Lung (tissue), 12 donors: ENCODE measurements around the gene STARD13. TPM values are rescaled to one million over a fixed set of nuclear protein-coding genes. Genes with fewer than 3 reads are reported as not detected.

ENCODE experiments used
- ATAC-seq: fragments of 200-7000 bp; cut with Tn5 transposase; one replicate; pipeline ENCODE4 v1.9.1; 2020; ENCODE audit warnings: moderate number of reproducible peaks; ENCODE audit not compliant: insufficient read depth, low FRiP score
- DNase-seq, 3 donors: peaks; one replicate each; pipeline ENCODE4 v3.0.0-alpha.2; 2013 to 2017
- H3K27ac ChIP-seq, 2 donors: one replicate each; pipeline ENCODE4 v1.5.1; 2013; ENCODE audit warnings: mild to moderate bottlenecking in 2 of 2, moderate library complexity in 2 of 2, control low read depth in 1 of 2, inconsistent platforms in 1 of 2, low read depth in 1 of 2, low read length in 1 of 2
- H3K27me3 ChIP-seq, 3 donors: one replicate each; pipeline ENCODE4 v1.5.1; 2013; ENCODE audit warnings: low read length in 2 of 3; ENCODE audit not compliant: control insufficient read depth in 3 of 3, insufficient read depth in 3 of 3
- H3K36me3 ChIP-seq, 4 donors: one replicate each; pipeline ENCODE4 v1.5.1; 2013; ENCODE audit warnings: low read length in 4 of 4, mild to moderate bottlenecking in 1 of 4, moderate library complexity in 1 of 4; ENCODE audit not compliant: control insufficient read depth in 4 of 4, insufficient read depth in 4 of 4
- H3K4me1 ChIP-seq, 5 donors: one replicate each; pipeline ENCODE4 v1.5.1; 2013; ENCODE audit warnings: low read length in 5 of 5, mild to moderate bottlenecking in 2 of 5, moderate library complexity in 1 of 5; ENCODE audit not compliant: control insufficient read depth in 5 of 5, insufficient read depth in 5 of 5
- H3K4me3 ChIP-seq: one replicate; pipeline ENCODE4 v1.5.1; 2013; ENCODE audit warnings: mild to moderate bottlenecking, control low read depth, moderate library complexity
- H3K9ac ChIP-seq, 2 donors: one replicate each; pipeline ENCODE4 v1.5.1; 2013; ENCODE audit warnings: low read length in 2 of 2, control low read depth in 1 of 2; ENCODE audit not compliant: insufficient read depth in 1 of 2
- H3K9me3 ChIP-seq, 4 donors: one replicate each; pipeline ENCODE4 v1.5.1; 2013; ENCODE audit warnings: low read length in 3 of 4, mild to moderate bottlenecking in 1 of 4, moderate library complexity in 1 of 4; ENCODE audit not compliant: control insufficient read depth in 4 of 4, insufficient read depth in 3 of 4
- CTCF ChIP-seq: IDR thresholded peaks from 2 replicates; pipeline ENCODE4 v1.5.1; 2012; ENCODE audit warnings: mild to moderate bottlenecking; ENCODE audit errors: control extremely low read depth, extremely low read depth
- WGBS, 2 donors: extraction: QIAGEN DNeasy Blood & Tissue Kit; methylation state at CpG; one replicate each; pipeline ENCODE4 v1.1.7; 2013; 5-methylcytosine and 5-hydroxymethylcytosine counted together
- polyA plus RNA-seq, 2 donors: library from polyadenylated mRNA; stranded (reverse); fragments of 200-250 nt; gene quantifications; one replicate each; pipeline ENCODE4 v1.2.1, GENCODE V29; 2013
- total RNA-seq, 2 donors: library from RNA; depleted of rRNA in 1 of 2; stranded (reverse); fragments of >200 nt in 1 of 2; gene quantifications; one replicate each; pipeline ENCODE4 v1.2.1, GENCODE V29; 2014 to 2021
- donor health status: control.
- donor health status: control.
- donor health status: Bipolar disorder and iron deficiency.
- donor health status: healthy.
- donor health status: DM: yes; HTN: yes; CAD: no.

Gene STARD13
- total and polyA plus RNA-seq, 4 donors, result 7.9 to 91.6 (median 29.7) TPM

GRCh38 chr13:33318744-33319143, 33.2 kb upstream of the STARD13 start:
- Histone ChIP-seq H3K36me3 (no peaks in the 10 kb centered on the region), H3K27me3 (no peaks in the 10 kb centered on the region), H3K9me3 (no peaks in the 10 kb centered on the region), H3K27ac (no peak overlapping the region), H3K4me3 (no peak overlapping the region), H3K4me1 (peaks cover 0 to 16% (median 0%) of the 10 kb centered on the region in 5 donors), H3K9ac (no peak overlapping the region)
- ATAC-seq, result no peak
- DNase-seq, result no peak
- WGBS, 2 donors, result 91 to 94% methylated on average over 2 of the region's 2 CpGs
- no peak for TF ChIP-seq CTCF

DNA sequence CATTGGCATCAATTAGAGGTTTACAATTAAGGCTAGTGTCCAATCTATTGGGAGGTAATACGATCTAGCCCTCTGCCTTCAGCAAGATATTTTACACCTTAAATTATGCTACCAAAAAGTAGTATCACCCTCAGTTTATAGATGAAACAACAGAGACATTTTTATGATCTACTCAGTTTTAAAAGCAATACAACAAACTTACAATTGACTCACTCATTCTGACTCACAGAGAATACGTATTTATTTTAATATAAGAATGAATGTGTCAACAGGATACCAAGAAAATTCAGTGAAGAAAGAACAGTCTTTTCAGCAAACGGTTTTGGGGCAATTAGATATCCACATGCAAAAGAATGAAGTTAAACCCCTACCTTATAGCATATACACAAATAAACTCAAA, 32.5 kb upstream of the STARD13 start:
- 93% methylated on average over 3 of the region's 3 CpGs for WGBS, 2 donors
- H3K4me1 ChIP-seq, result peaks cover 0 to 9% (median 0%) of the 10 kb centered on the region in 5 donors
- no peaks in the 10 kb centered on the region for H3K36me3 ChIP-seq
- TF ChIP-seq CTCF, result no peak
- no peak for ATAC-seq
- no peak overlapping the region for H3K27ac ChIP-seq
- H3K9ac ChIP-seq, result no peak overlapping the region
- no peak for DNase-seq
- no peaks in the 10 kb centered on the region for H3K27me3 ChIP-seq
- H3K4me3 ChIP-seq, result no peak overlapping the region
- no peaks in the 10 kb centered on the region for H3K9me3 ChIP-seq

DNA sequence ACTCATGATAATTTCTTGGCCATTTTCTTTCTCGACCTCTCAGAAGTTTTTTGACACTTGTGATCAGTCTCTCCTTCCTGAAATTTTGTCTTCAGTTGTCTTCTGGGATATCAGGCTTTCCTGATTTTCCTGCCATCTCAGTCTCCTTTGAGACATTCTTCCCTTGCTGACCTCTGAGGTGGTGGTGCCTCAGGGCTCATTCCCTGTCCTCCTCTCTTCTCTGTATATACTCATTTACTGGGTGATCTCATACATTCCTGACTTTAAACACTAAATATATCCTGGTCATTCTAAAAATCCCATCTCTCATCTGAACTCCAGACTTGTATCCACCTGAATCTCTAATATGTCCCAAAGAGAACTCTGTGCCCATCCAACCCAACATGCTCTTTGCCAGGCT, 31.3 kb upstream of the STARD13 start:
- Histone ChIP-seq H3K9ac (no peak overlapping the region), H3K27ac (no peak overlapping the region), H3K36me3 (no peaks in the 10 kb centered on the region), H3K4me1 (peaks cover 0 to 5% (median 0%) of the 10 kb centered on the region in 5 donors), H3K27me3 (no peaks in the 10 kb centered on the region), H3K4me3 (no peak overlapping the region), H3K9me3 (no peaks in the 10 kb centered on the region)
- no peak for ATAC-seq
- DNase-seq, result no peak
- WGBS, 2 donors, result 86 to 100% methylated on average over 1 of the region's 1 CpG
- TF ChIP-seq CTCF, result no peak

DNA sequence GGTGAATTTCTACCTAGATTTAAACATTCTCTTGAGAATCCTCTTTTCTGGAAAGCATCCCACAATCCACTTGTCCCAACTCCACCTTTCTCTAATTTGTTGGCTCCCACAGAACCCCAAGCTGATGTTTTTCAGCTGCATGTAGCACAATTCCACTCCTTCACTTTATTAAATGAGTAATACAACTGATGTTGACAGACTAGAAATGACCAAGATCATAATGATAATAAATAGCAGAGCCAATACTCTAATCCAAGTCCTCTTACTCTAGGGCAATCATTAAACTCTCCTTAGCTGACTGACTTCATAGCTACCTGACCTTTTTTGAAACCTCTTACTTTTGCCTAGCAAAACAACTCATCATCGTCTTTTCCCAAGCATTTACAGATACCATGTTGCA, 27.9 kb upstream of the STARD13 start:
- H3K27me3 ChIP-seq, result no peaks in the 10 kb centered on the region
- no peak overlapping the region for H3K9ac ChIP-seq
- no peak overlapping the region for H3K27ac ChIP-seq
- TF ChIP-seq CTCF, result no peak
- DNase-seq, result no peak
- WGBS, 2 donors, result 96 to 97% methylated on average over 1 of the region's 1 CpG
- no peaks in the 10 kb centered on the region for H3K36me3 ChIP-seq
- no peaks in the 10 kb centered on the region for H3K9me3 ChIP-seq
- no peak for ATAC-seq
- H3K4me1 ChIP-seq, result peaks cover 0 to 7% (median 2%) of the 10 kb centered on the region in 5 donors
- H3K4me3 ChIP-seq, result no peak overlapping the region
